Esophagus muscularis mucosa (tissue), 4 donors: Measurements from ENCODE around the gene ZFHX2. TPM values are rescaled to one million over a fixed set of nuclear protein-coding genes. Genes with fewer than 3 reads are reported as not detected.
"Not testable (repeated sequence)": the region's sequence is repeated elsewhere in the genome, so short reads cannot be mapped to it uniquely, and the experiment has no call there.

Experiments used
- DNase-seq: peaks from one replicate; pipeline ENCODE4 v3.0.0-alpha.2; 2017; ENCODE audit errors: extremely low spot score
- H3K27ac ChIP-seq, 4 donors: fragments of 200-600 bp; sonication (generic); replicated peaks in 1 of 4; 1 replicate in 3 of 4; 2 replicates in 1 of 4; pipeline ENCODE4 v1.5.1; 2016 to 2019; ENCODE audit warnings: mild to moderate bottlenecking in 1 of 4
- H3K27me3 ChIP-seq, 4 donors: fragments of 200-600 bp; sonication (generic); one replicate each; pipeline versions ENCODE4 v1.5.1 to v1.6.0; 2016 to 2019
- H3K36me3 ChIP-seq, 4 donors: fragments of 200-600 bp; sonication (generic); one replicate each; pipeline ENCODE4 v1.5.1; 2016 to 2019
- H3K4me1 ChIP-seq, 4 donors: fragments of 200-600 bp; sonication (generic); one replicate each; pipeline ENCODE4 v1.5.1; 2016 to 2019
- H3K4me3 ChIP-seq, 4 donors: fragments of 200-600 bp; sonication (generic); 1 replicate in 2 of 4; 2 replicates in 2 of 4; pipeline ENCODE4 v1.5.1; 2016 to 2019; ENCODE audit warnings: mild to moderate bottlenecking in 4 of 4, moderate library complexity in 1 of 4
- H3K9me3 ChIP-seq, 4 donors: fragments of 200-600 bp; sonication (generic); 1 replicate in 3 of 4; 2 replicates in 1 of 4; pipeline ENCODE4 v1.5.1; 2016 to 2019
- CTCF ChIP-seq, 3 experiments: fragments of 200-600 bp in 2 of 3; fragments of 450-650 bp in 1 of 3; sonication (generic) in 2 of 3; IDR thresholded peaks; one replicate each; pipeline ENCODE4 v1.5.1; 2017 to 2019; ENCODE audit warnings: antibody characterized with exemption in 3 of 3, mild to moderate bottlenecking in 2 of 3, moderate library complexity in 1 of 3
- EP300 ChIP-seq: sonication (generic); formaldehyde crosslinking; IDR thresholded peaks from one replicate; pipeline ENCODE4 v1.6.1; 2017; ENCODE audit warnings: antibody characterized with exemption
- POLR2A ChIP-seq: fragments of 450-650 bp; IDR thresholded peaks from one replicate; pipeline ENCODE4 v1.6.1; 2017; ENCODE audit warnings: antibody characterized with exemption, moderate library complexity, mild to moderate bottlenecking, low read depth
- POLR2AphosphoS5 ChIP-seq, 2 donors: sonication (generic); formaldehyde crosslinking; IDR thresholded peaks; one replicate each; pipeline ENCODE4 v1.6.1; 2017; ENCODE audit warnings: antibody characterized with exemption in 2 of 2
- WGBS: methylation state at CpG from one replicate; pipeline ENCODE4 v1.1.5; 2018; 5-methylcytosine and 5-hydroxymethylcytosine counted together
- intact Hi-C: fragments of 100-400 bp; cut with DNase I; formaldehyde crosslinking; loops from one replicate; pipeline ENCODE4 v1.15.1; 2023
- total RNA-seq, 4 donors: library from RNA; depleted of rRNA; stranded (reverse); fragments of >200 nt; gene quantifications; one replicate each; pipeline versions ENCODE4 v1.1.0 to v1.2.1, GENCODE V29; 2016

The ZFHX2 gene
- total RNA-seq, 4 donors from 2014 or later: 0.50 to 1.8 (median 1.2) TPM

- no peak for DNase-seq
- H3K36me3 ChIP-seq: peaks cover 0 to 18% (median 3%) of the 10 kb centered on the region in 4 donors
- no peak for TF ChIP-seq EP300
- no peak for TF ChIP-seq CTCF (IDR thresholded peaks at IDR 0.05)
- TF ChIP-seq POLR2A: no peak
- TF ChIP-seq POLR2AphosphoS5 (IDR thresholded peaks at IDR 0.05): no peak
- 76% methylated on average over 10 of the region's 10 CpGs for WGBS
- no peak overlapping the region for H3K27ac ChIP-seq
- no peak overlapping the region for H3K4me3 ChIP-seq
- H3K27me3 ChIP-seq: no peaks in the 10 kb centered on the region
- intact Hi-C loops: no loop called here
- peaks cover 0 to 12% (median 2%) of the 10 kb centered on the region in 4 donors for H3K4me1 ChIP-seq
- no peaks in the 10 kb centered on the region for H3K9me3 ChIP-seq
Observed at GRCh38 chr14:23538050-23538718, 13.4 kb downstream of the ZFHX2 start.

- Histone ChIP-seq H3K27ac (no peak overlapping the region), H3K9me3 (no peaks in the 10 kb centered on the region), H3K36me3 (peaks cover 0 to 19% (median 3%) of the 10 kb centered on the region in 4 donors), H3K27me3 (no peaks in the 10 kb centered on the region), H3K4me3 (no peak overlapping the region), H3K4me1 (peaks cover 0 to 12% (median 2%) of the 10 kb centered on the region in 4 donors)
- no peak for DNase-seq
- 69% methylated on average over 13 of the region's 13 CpGs for WGBS
- intact Hi-C loops: no loop called here
- no peak for TF ChIP-seq EP300
- TF ChIP-seq POLR2AphosphoS5 (IDR thresholded peaks at IDR 0.05): no peak
- TF ChIP-seq POLR2A: no peak
- no peak for TF ChIP-seq CTCF (IDR thresholded peaks at IDR 0.05)
Observed at GRCh38 chr14:23537351-23538049, 14.1 kb downstream of the ZFHX2 start.

GRCh38 chr14:23536906-23537305, 14.7 kb downstream of the ZFHX2 start:
- intact Hi-C loops, DNase-seq, H3K4me3 ChIP-seq, H3K27ac ChIP-seq, H3K27me3 ChIP-seq, H3K9me3 ChIP-seq: not testable (repeated sequence)
- peaks cover 0 to 19% (median 3%) of the 10 kb centered on the region in 4 donors for H3K36me3 ChIP-seq
- H3K4me1 ChIP-seq: peaks cover 0 to 12% (median 2%) of the 10 kb centered on the region in 4 donors
- WGBS: 80% methylated on average over 6 of the region's 6 CpGs

GRCh38 chr14:23536494-23536893, 15.1 kb downstream of the ZFHX2 start:
- Histone ChIP-seq H3K36me3 (peaks cover 0 to 19% (median 3%) of the 10 kb centered on the region in 4 donors), H3K9me3 (no peaks in the 10 kb centered on the region), H3K4me1 (peaks cover 0 to 12% (median 2%) of the 10 kb centered on the region in 4 donors), H3K4me3 (no peak overlapping the region), H3K27me3 (no peaks in the 10 kb centered on the region), H3K27ac (no peak overlapping the region)
- TF ChIP-seq POLR2AphosphoS5 (IDR thresholded peaks at IDR 0.05) (no peak), CTCF (IDR thresholded peaks at IDR 0.05) (no peak), POLR2A (no peak), EP300 (no peak)
- WGBS: 97% methylated on average over 2 of the region's 2 CpGs
- intact Hi-C loops: no loop called here
- no peak for DNase-seq

- TF ChIP-seq EP300: no peak
- no peak for TF ChIP-seq POLR2A
- no peak for TF ChIP-seq CTCF (IDR thresholded peaks at IDR 0.05)
- TF ChIP-seq POLR2AphosphoS5 (IDR thresholded peaks at IDR 0.05): no peak
- DNase-seq: no peak
- H3K36me3 ChIP-seq: peaks cover 0 to 19% (median 3%) of the 10 kb centered on the region in 4 donors
- intact Hi-C loops: no loop called here
- no peak overlapping the region for H3K4me3 ChIP-seq
- H3K9me3 ChIP-seq: no peaks in the 10 kb centered on the region
- H3K27me3 ChIP-seq: no peaks in the 10 kb centered on the region
- 88% methylated on average over 4 of the region's 4 CpGs for WGBS
- H3K4me1 ChIP-seq: peaks cover 0 to 12% (median 2%) of the 10 kb centered on the region in 4 donors
- H3K27ac ChIP-seq: no peak overlapping the region
Observed at GRCh38 chr14:23535943-23536342, 15.6 kb downstream of the ZFHX2 start.
